OCI-LY3 (cell line): ENCODE measurements around the gene KCNIP1.

ENCODE experiments used
- EZH2phosphoT487 ChIP-seq: fragments of 200-600 bp; shearing (Covaris generic); IDR thresholded peaks from 2 replicates; pipeline ENCODE4 v1.6.1; 2018; ENCODE audit warnings: antibody characterized with exemption, mixed run types, low read depth
- TF ChIP-seq, protein P1 (sequence below): fragments of 200-600, 300-600 bp; sonication (generic); IDR thresholded peaks from 2 replicates; pipeline ENCODE4 v1.5.1; 2014; ENCODE audit warnings: antibody characterized with exemption, low read length, low read depth

DNA sequence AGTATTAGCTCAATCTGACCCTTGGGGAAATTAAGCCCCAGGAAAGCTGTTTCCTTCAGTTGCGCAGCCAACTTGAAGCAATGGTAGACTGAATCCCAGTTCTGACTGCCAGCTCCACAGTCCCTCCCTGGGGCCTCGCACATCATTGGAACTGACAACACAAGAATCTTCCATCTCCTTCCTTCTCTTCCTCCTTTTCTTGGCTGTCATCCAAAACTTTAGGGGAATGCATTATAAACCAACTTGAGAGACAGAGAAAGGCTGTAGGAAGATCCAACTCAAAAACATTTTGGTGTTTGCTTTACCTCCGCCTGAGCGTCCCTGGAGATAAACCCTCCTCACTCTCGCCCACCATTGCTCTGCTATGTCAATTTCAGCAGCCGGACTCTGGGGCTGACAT lies 16.6 kb downstream of the KCNIP1 start:
- TF ChIP-seq, protein P1, sequence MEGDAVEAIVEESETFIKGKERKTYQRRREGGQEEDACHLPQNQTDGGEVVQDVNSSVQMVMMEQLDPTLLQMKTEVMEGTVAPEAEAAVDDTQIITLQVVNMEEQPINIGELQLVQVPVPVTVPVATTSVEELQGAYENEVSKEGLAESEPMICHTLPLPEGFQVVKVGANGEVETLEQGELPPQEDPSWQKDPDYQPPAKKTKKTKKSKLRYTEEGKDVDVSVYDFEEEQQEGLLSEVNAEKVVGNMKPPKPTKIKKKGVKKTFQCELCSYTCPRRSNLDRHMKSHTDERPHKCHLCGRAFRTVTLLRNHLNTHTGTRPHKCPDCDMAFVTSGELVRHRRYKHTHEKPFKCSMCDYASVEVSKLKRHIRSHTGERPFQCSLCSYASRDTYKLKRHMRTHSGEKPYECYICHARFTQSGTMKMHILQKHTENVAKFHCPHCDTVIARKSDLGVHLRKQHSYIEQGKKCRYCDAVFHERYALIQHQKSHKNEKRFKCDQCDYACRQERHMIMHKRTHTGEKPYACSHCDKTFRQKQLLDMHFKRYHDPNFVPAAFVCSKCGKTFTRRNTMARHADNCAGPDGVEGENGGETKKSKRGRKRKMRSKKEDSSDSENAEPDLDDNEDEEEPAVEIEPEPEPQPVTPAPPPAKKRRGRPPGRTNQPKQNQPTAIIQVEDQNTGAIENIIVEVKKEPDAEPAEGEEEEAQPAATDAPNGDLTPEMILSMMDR, result no peak
- no peak for TF ChIP-seq EZH2phosphoT487
